IMR-90 (cell line): Measurements from ENCODE around the gene MNT. TPM values are rescaled to one million over a fixed set of nuclear protein-coding genes. Genes with fewer than 3 reads are reported as not detected.

Experiments used
- ATAC-seq: fragments of 200-7000 bp; cut with Tn5 transposase; 2 replicates; pipeline ENCODE4 v1.9.1; 2020; ENCODE audit warnings: low read depth, mild to moderate bottlenecking, moderate library complexity
- BruUV-seq: library from RNA; stranded (reverse); fragments of 400-500 nt; replicated peaks from 2 replicates; lab custom pipeline; 2021; lab: Mats Ljungman, UMichigan
- CTCF ChIA-PET: fragments of 300-600 bp; formaldehyde crosslinking; extraction: SDS; loops from one replicate; lab custom pipeline; 2021; ENCODE audit warnings: antibody characterized with exemption; lab: Yijun Ruan, JAX
- POLR2A ChIA-PET: fragments of 300-600 bp; sonication (Branson Sonifier 250); formaldehyde crosslinking; loops from one replicate; lab custom pipeline; 2022; ENCODE audit warnings: antibody characterized with exemption; ENCODE audit not compliant: unreplicated experiment; lab: Charles Lee
- DNase-seq: peaks from one replicate; pipeline ENCODE4 v3.0.0; 2013
- H2AFZ ChIP-seq: replicated peaks from 2 replicates; pipeline ENCODE3; 2013; ENCODE audit warnings: low read length, mild to moderate bottlenecking; ENCODE audit not compliant: poor library complexity
- H2AK5ac ChIP-seq: 2 replicates; pipeline ENCODE4 v1.6.1; 2013; ENCODE audit warnings: low read depth, low read length, inconsistent platforms
- H2AK9ac ChIP-seq: replicated peaks from 2 replicates; pipeline ENCODE3; 2013; ENCODE audit warnings: mild to moderate bottlenecking, low read depth, low read length, moderate library complexity; ENCODE audit not compliant: poor library complexity
- H2BK120ac ChIP-seq: 2 replicates; pipeline ENCODE4 v1.6.1; 2013; ENCODE audit warnings: low read depth, low read length, inconsistent platforms
- H2BK15ac ChIP-seq: 3 replicates; pipeline ENCODE4 v1.6.1; 2013; ENCODE audit warnings: low read depth, low read length, inconsistent platforms
- H2BK20ac ChIP-seq: 2 replicates; pipeline ENCODE4 v1.6.1; 2013; ENCODE audit warnings: low read depth, mild to moderate bottlenecking, inconsistent platforms, low read length, moderate library complexity
- H2BK5ac ChIP-seq: 2 replicates; pipeline ENCODE4 v1.6.1; 2013; ENCODE audit warnings: mild to moderate bottlenecking, low read depth, low read length, inconsistent platforms; ENCODE audit not compliant: poor library complexity, severe bottlenecking
- H3K14ac ChIP-seq: replicated peaks from 2 replicates; pipeline ENCODE4 v1.6.1; 2013; ENCODE audit warnings: low read depth, low read length, inconsistent platforms
- H3K18ac ChIP-seq: 2 replicates; pipeline ENCODE4 v1.6.1; 2013; ENCODE audit warnings: low read depth, low read length, control low read depth
- H3K23ac ChIP-seq: 2 replicates; pipeline ENCODE4 v1.6.1; 2013; ENCODE audit warnings: low read depth, low read length, inconsistent platforms
- H3K27ac ChIP-seq: 2 replicates; pipeline ENCODE4 v1.5.1; 2013; ENCODE audit warnings: mild to moderate bottlenecking, control low read depth, low read length; ENCODE audit not compliant: insufficient read depth
- H3K27me3 ChIP-seq: 2 replicates; pipeline ENCODE4 v1.6.1; 2013; ENCODE audit warnings: low read length; ENCODE audit not compliant: control insufficient read depth, insufficient read depth
- H3K36me3 ChIP-seq: 2 replicates; pipeline ENCODE4 v1.6.1; 2013; ENCODE audit warnings: low read length, mixed read lengths; ENCODE audit not compliant: control insufficient read depth, insufficient read depth
- H3K4ac ChIP-seq: 2 replicates; pipeline ENCODE4 v1.6.1; 2013; ENCODE audit warnings: low read depth, low read length, inconsistent platforms
- H3K4me1 ChIP-seq: 2 replicates; pipeline ENCODE4 v1.6.1; 2013; ENCODE audit warnings: low read length, mixed read lengths; ENCODE audit not compliant: control insufficient read depth, insufficient read depth
- H3K4me2 ChIP-seq: 2 replicates; pipeline ENCODE4 v1.6.1; 2013; ENCODE audit warnings: low read depth, mild to moderate bottlenecking, control low read depth, low read length, moderate library complexity
- H3K4me3 ChIP-seq: 2 replicates; pipeline ENCODE4 v1.5.1; 2013; ENCODE audit warnings: low read depth, mild to moderate bottlenecking, control low read depth, low read length, moderate library complexity; ENCODE audit not compliant: insufficient read depth
- H3K56ac ChIP-seq: 2 replicates; pipeline ENCODE4 v1.6.1; 2013; ENCODE audit warnings: low read length, inconsistent platforms; ENCODE audit not compliant: insufficient read depth; ENCODE audit errors: extremely low read depth
- H3K79me1 ChIP-seq, 2 experiments: 2 replicates each; pipeline ENCODE4 v1.6.1; 2013; ENCODE audit warnings: low read length in 2 of 2, inconsistent platforms in 1 of 2, low read depth in 1 of 2
- H3K9ac ChIP-seq: 2 replicates; pipeline ENCODE4 v1.6.1; 2013; ENCODE audit warnings: low read depth, low read length, control low read depth
- H3K9me1 ChIP-seq: 2 replicates; pipeline ENCODE4 v1.6.1; 2013; ENCODE audit warnings: low read length, inconsistent platforms; ENCODE audit not compliant: insufficient read depth
- H3K9me3 ChIP-seq: 2 replicates; pipeline ENCODE4 v1.6.1; 2013; ENCODE audit warnings: low read length; ENCODE audit not compliant: control insufficient read depth, insufficient read depth
- H4K20me1 ChIP-seq: 2 replicates; pipeline ENCODE4 v1.6.1; 2013; ENCODE audit warnings: low read length, inconsistent platforms; ENCODE audit not compliant: insufficient read depth
- H4K5ac ChIP-seq: 2 replicates; pipeline ENCODE4 v1.6.1; 2013; ENCODE audit warnings: mild to moderate bottlenecking, low read depth, low read length, control low read depth
- H4K8ac ChIP-seq, 2 experiments: 2 replicates each; pipeline ENCODE4 v1.6.1; 2013; ENCODE audit warnings: low read depth in 2 of 2, low read length in 2 of 2, control low read depth in 1 of 2, inconsistent platforms in 1 of 2
- H4K91ac ChIP-seq: 2 replicates; pipeline ENCODE4 v1.6.1; 2013; ENCODE audit warnings: low read depth, low read length, inconsistent platforms; ENCODE audit not compliant: insufficient read depth
- BHLHE40 ChIP-seq: fragments of 150-350 bp; IDR thresholded peaks from 2 replicates; pipeline ENCODE4 v1.6.1; 2016; ENCODE audit warnings: mild to moderate bottlenecking, low read depth, low read length
- CEBPB ChIP-seq: IDR thresholded peaks from 2 replicates; pipeline ENCODE4 v1.6.1; 2012; ENCODE audit warnings: low read depth, low read length, improper control_type of control experiment
- CHD1 ChIP-seq: IDR thresholded peaks from 2 replicates; pipeline ENCODE4 v1.6.1; 2012; ENCODE audit warnings: low read depth, low read length, improper control_type of control experiment
- ELK1 ChIP-seq: fragments of 150-350 bp; IDR thresholded peaks from 2 replicates; pipeline ENCODE4 v1.6.1; 2016; ENCODE audit warnings: low read depth, mild to moderate bottlenecking, low read length, moderate library complexity, borderline replicate concordance
- FOS ChIP-seq: fragments of 150-350 bp; IDR thresholded peaks from 2 replicates; pipeline ENCODE4 v1.6.1; 2016; ENCODE audit warnings: low read depth, low read length
- MAFK ChIP-seq: IDR thresholded peaks from 2 replicates; pipeline ENCODE4 v1.6.1; 2012; ENCODE audit warnings: low read depth, low read length, improper control_type of control experiment
- MAZ ChIP-seq: IDR thresholded peaks from 2 replicates; pipeline ENCODE4 v1.6.1; 2012; ENCODE audit warnings: low read depth, mild to moderate bottlenecking, low read length, improper control_type of control experiment, moderate library complexity, borderline replicate concordance
- MXI1 ChIP-seq: IDR thresholded peaks from 2 replicates; pipeline ENCODE4 v1.6.1; 2012; ENCODE audit warnings: low read depth, mild to moderate bottlenecking, low read length, moderate library complexity, borderline replicate concordance
- NFE2L2 ChIP-seq: fragments of 150-350 bp; IDR thresholded peaks from 2 replicates; pipeline ENCODE4 v1.6.1; 2016; ENCODE audit warnings: low read depth, mild to moderate bottlenecking, low read length
- POLR2A ChIP-seq: IDR thresholded peaks from 2 replicates; pipeline ENCODE4 v1.6.1; 2012; ENCODE audit warnings: mild to moderate bottlenecking, low read depth, low read length
- RAD21 ChIP-seq: IDR thresholded peaks from 2 replicates; pipeline ENCODE4 v1.6.1; 2012; ENCODE audit warnings: low read length, improper control_type of control experiment
- RCOR1 ChIP-seq: IDR thresholded peaks from 2 replicates; pipeline ENCODE4 v1.6.1; 2012; ENCODE audit warnings: mild to moderate bottlenecking, low read length, improper control_type of control experiment; ENCODE audit not compliant: insufficient replicate concordance
- RFX5 ChIP-seq: IDR thresholded peaks from 2 replicates; pipeline ENCODE4 v1.8.0; 2012; ENCODE audit warnings: low read depth, mild to moderate bottlenecking, low read length, moderate library complexity
- SMC3 ChIP-seq: fragments of 150-350 bp; IDR thresholded peaks from 2 replicates; pipeline ENCODE4 v1.6.1; 2016; ENCODE audit warnings: low read depth, mild to moderate bottlenecking, antibody characterized with exemption, low read length, moderate library complexity
- USF2 ChIP-seq: fragments of 150-350 bp; IDR thresholded peaks from 2 replicates; pipeline ENCODE4 v1.6.1; 2017; ENCODE audit warnings: mild to moderate bottlenecking, antibody characterized with exemption, low read length, low read depth
- WGBS, 2 experiments: methylation state at CpG; one replicate each; pipeline versions ENCODE4 v1.1.5 to v1.1.7; 2013; ENCODE audit warnings: missing lambda C conversion rate in 2 of 2; ENCODE audit not compliant: insufficient read length in 1 of 2; ENCODE audit errors: extremely low coverage in 2 of 2; 5-methylcytosine and 5-hydroxymethylcytosine counted together
- dilution Hi-C: fragments of 300-500 bp; cut with HindIII; formaldehyde crosslinking; loops from one replicate; pipeline ENCODE4 v1.14.3; 2018; ENCODE audit warnings: low sequenced_read_pairs; ENCODE audit not compliant: unreplicated experiment
- in situ Hi-C: fragments of 300-500 bp; cut with MboI; formaldehyde crosslinking; loops from 3 replicates; pipeline ENCODE4 v1.14.3; 2019; ENCODE audit warnings: low sequenced_read_pairs, inconsistent platforms, mixed read lengths
- intact Hi-C: fragments of 100-400 bp; cut with micrococcal nuclease; formaldehyde crosslinking; loops from 2 replicates; pipeline ENCODE4 v1.10.0; 2022
- polyA plus RNA-seq, 3 experiments: library from polyadenylated mRNA; depleted of rRNA; stranded (reverse); fragments of >200 nt; gene quantifications; 2 replicates each; pipeline ENCODE4 v1.2.3, GENCODE V29; 2012; ENCODE audit warnings: low replicate concordance in 1 of 3
- total RNA-seq: library from RNA; depleted of rRNA; stranded (reverse); fragments of >200 nt; gene quantifications from 2 replicates; pipeline ENCODE4 v1.2.3, GENCODE V29; 2012
- TF ChIP-seq, protein P1 (sequence below): conservative IDR thresholded peaks from 2 replicates; pipeline ENCODE4 v1.5.1; 2012; ENCODE audit warnings: mild to moderate bottlenecking, low read depth, low read length, improper control_type of control experiment

Gene MNT
- total and polyA plus RNA-seq, 2 of the 4 experiments (the other 2 are of a cell fraction) = 1.4 to 8.3 TPM

GRCh38 chr17:2377659-2378058 lies 23.2 kb downstream of the MNT start:
- Histone ChIP-seq H3K9me3 (no peaks in the 10 kb centered on the region), H3K27me3 (no peaks in the 10 kb centered on the region), H3K4me2 (no peak overlapping the region), H2AFZ (no peak overlapping the region), H3K4ac (no peak overlapping the region), H3K36me3 (peaks cover 60% of the 10 kb centered on the region), H3K79me1 (no peaks in the 10 kb centered on the region), H2BK20ac (no peak overlapping the region), H4K20me1 (peaks cover 3% of the 10 kb centered on the region; the same call in 1 of the 2 replicates), H4K91ac (no peak overlapping the region), H3K9ac (no peak overlapping the region), H3K4me3 (no peak overlapping the region), H3K4me1 (no peaks in the 10 kb centered on the region), H2AK9ac (no peak overlapping the region), H2AK5ac (no peak overlapping the region), H3K56ac (no peak overlapping the region), H3K23ac (no peak overlapping the region), H4K5ac (no peak overlapping the region), H3K18ac (no peak overlapping the region), H2BK120ac (no peak overlapping the region), H3K9me1 (0 out of 2 replicates have a peak, but pooled peaks cover 3% of the 10 kb centered on the region), H4K8ac (no peak overlapping the region), H3K27ac (no peak overlapping the region), H2BK5ac (no peak overlapping the region), H3K14ac (no peak overlapping the region), H2BK15ac (no peak overlapping the region)
- POLR2A ChIA-PET = no interaction called here
- dilution Hi-C loops (no loop called here), intact Hi-C loops (no loop called here), in situ Hi-C loops (loop anchor here (5.0 kb wide), 1 partner anchor 35 kb away; no protein-coding TSS in a partner anchor)
- TF ChIP-seq ELK1 (no peak), MAZ (no peak), BHLHE40 (no peak), CEBPB (no peak), RCOR1 (no peak), SMC3 (no peak), RFX5 (no peak), RAD21 (no peak), MAFK (no peak), MXI1 (no peak), NFE2L2 (no peak), CHD1 (no peak), FOS (no peak), USF2 (no peak), POLR2A (no peak)
- TF ChIP-seq, protein P1, sequence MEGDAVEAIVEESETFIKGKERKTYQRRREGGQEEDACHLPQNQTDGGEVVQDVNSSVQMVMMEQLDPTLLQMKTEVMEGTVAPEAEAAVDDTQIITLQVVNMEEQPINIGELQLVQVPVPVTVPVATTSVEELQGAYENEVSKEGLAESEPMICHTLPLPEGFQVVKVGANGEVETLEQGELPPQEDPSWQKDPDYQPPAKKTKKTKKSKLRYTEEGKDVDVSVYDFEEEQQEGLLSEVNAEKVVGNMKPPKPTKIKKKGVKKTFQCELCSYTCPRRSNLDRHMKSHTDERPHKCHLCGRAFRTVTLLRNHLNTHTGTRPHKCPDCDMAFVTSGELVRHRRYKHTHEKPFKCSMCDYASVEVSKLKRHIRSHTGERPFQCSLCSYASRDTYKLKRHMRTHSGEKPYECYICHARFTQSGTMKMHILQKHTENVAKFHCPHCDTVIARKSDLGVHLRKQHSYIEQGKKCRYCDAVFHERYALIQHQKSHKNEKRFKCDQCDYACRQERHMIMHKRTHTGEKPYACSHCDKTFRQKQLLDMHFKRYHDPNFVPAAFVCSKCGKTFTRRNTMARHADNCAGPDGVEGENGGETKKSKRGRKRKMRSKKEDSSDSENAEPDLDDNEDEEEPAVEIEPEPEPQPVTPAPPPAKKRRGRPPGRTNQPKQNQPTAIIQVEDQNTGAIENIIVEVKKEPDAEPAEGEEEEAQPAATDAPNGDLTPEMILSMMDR = no peak
- DNase-seq = no peak
- CTCF ChIA-PET = no interaction called here
- no peak for ATAC-seq
- no TSS peak for BruUV-seq
- WGBS, 2 experiments = no CpG with 5 or more reads among the region's 10 CpGs
